ENCODE measurements around the gene MAN2A1. TPM values are rescaled to one million over a fixed set of nuclear protein-coding genes. Genes with fewer than 3 reads are reported as not detected.

MAN2A1 gene
- total RNA-seq, 1 donor from 2014 or later: 83.6 TPM

DNA sequence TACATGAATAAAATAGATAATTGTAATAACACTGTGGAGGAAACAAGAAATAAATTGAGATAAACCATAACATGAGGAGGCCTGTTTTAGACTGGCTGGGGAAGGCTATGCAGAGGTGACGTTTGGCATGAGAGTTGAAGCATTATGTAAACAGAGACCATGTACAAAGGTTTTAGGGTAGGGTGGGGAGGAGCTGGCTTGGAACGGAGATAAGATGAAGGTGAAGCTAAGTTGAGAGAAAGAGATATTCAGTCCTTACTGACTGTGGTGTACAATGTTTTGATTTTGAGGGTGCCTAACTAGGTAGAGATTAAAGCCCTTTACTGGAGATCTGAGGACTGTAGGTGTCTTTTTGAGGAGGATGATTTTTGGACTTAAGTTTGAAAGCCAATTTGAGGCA, 17.8 kb downstream of the MAN2A1 start:
- DNase-seq (ENCODE audit: low spot score): no peak
- Mint-ChIP-seq H3K36me3 (ENCODE audit: low read depth, unreplicated experiment) (no peaks in the 10 kb centered on the region), H3K27me3 (ENCODE audit: unreplicated experiment) (peaks cover 1% of the 10 kb centered on the region), H3K4me3 (ENCODE audit: unreplicated experiment) (no peak overlapping the region), H3K9me3 (ENCODE audit: unreplicated experiment) (no peaks in the 10 kb centered on the region), H3K27ac (ENCODE audit: unreplicated experiment) (no peak overlapping the region), H3K4me1 (ENCODE audit: unreplicated experiment) (peaks cover 15% of the 10 kb centered on the region)
- TF ChIP-seq, protein P1, sequence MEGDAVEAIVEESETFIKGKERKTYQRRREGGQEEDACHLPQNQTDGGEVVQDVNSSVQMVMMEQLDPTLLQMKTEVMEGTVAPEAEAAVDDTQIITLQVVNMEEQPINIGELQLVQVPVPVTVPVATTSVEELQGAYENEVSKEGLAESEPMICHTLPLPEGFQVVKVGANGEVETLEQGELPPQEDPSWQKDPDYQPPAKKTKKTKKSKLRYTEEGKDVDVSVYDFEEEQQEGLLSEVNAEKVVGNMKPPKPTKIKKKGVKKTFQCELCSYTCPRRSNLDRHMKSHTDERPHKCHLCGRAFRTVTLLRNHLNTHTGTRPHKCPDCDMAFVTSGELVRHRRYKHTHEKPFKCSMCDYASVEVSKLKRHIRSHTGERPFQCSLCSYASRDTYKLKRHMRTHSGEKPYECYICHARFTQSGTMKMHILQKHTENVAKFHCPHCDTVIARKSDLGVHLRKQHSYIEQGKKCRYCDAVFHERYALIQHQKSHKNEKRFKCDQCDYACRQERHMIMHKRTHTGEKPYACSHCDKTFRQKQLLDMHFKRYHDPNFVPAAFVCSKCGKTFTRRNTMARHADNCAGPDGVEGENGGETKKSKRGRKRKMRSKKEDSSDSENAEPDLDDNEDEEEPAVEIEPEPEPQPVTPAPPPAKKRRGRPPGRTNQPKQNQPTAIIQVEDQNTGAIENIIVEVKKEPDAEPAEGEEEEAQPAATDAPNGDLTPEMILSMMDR (IDR thresholded peaks at IDR 0.05; ENCODE audit: unreplicated experiment): no peak

DNA sequence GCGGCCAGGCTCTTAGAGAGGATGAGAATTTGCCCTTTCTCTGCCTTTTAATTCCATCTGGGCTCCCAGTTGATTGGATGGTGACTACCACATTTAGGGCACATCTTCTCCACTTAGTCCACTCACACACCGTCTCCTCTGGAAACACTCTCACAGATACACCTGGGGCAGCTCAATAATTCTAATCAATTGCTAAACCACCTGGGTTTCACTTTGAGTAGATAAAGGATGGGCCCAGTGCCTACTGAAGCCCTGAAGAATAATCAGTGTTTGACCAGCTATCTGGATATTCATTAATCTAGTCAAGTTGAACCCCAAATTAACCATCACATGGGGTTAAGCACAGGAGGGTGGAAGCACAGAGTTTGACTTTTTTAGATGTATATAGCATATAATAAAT, 19.1 kb downstream of the MAN2A1 start:
- H3K27me3 Mint-ChIP-seq (ENCODE audit: unreplicated experiment): peaks cover 1% of the 10 kb centered on the region
- H3K9me3 Mint-ChIP-seq (ENCODE audit: unreplicated experiment): no peaks in the 10 kb centered on the region
- H3K36me3 Mint-ChIP-seq (ENCODE audit: low read depth, unreplicated experiment): no peaks in the 10 kb centered on the region
- TF ChIP-seq, protein P1 (IDR thresholded peaks at IDR 0.05; ENCODE audit: unreplicated experiment): no peak
- peaks cover 15% of the 10 kb centered on the region for H3K4me1 Mint-ChIP-seq (ENCODE audit: unreplicated experiment)
- no peak overlapping the region for H3K4me3 Mint-ChIP-seq (ENCODE audit: unreplicated experiment)
- H3K27ac Mint-ChIP-seq (ENCODE audit: unreplicated experiment): no peak overlapping the region
- DNase-seq (ENCODE audit: low spot score): no peak

DNA sequence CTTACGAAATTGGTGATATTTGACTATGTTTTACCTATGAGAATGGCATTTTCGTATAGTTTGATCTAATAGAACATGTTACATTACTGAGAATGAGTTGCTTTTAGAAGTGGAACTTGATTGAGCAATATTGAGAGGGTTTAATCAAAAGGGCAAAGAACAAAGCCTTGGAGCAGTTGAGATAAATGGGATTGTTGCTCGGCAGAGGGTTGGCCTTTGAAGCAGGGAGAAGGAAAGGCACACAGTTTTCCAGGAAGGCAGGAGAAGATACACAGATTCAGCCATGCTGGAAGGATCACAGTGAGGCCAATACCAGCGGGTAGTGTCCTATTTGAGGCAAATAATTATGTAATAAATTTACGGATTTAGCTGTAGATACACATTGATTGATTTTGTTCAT, 19.5 kb downstream of the MAN2A1 start:
- Mint-ChIP-seq H3K4me3 (ENCODE audit: unreplicated experiment) (no peak overlapping the region), H3K27me3 (ENCODE audit: unreplicated experiment) (peaks cover 1% of the 10 kb centered on the region), H3K4me1 (ENCODE audit: unreplicated experiment) (peaks cover 15% of the 10 kb centered on the region), H3K27ac (ENCODE audit: unreplicated experiment) (no peak overlapping the region), H3K36me3 (ENCODE audit: low read depth, unreplicated experiment) (no peaks in the 10 kb centered on the region), H3K9me3 (ENCODE audit: unreplicated experiment) (no peaks in the 10 kb centered on the region)
- no peak for DNase-seq (ENCODE audit: low spot score)
- TF ChIP-seq, protein P1 (IDR thresholded peaks at IDR 0.05; ENCODE audit: unreplicated experiment): no peak

DNA sequence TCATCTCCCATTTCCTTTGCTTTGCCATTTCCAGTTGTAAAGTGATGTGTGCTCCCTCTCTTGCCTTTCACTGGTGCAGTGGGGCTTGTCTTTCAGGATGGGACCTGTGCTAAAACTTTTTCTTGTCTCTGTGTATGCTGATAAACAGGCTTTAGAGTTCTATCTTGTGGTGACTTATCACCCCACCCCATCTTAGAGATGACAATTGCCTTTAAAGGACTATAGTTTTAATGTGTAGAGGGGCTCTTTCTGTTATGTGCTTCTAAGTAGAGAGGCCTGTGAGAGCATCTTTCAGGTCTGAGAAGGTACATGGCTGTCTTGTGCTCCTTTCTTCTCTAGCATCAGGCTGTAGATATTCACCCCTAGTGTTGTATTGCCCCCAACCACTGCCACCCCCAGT, 21.9 kb downstream of the MAN2A1 start:
- TF ChIP-seq, protein P1 (IDR thresholded peaks at IDR 0.05; ENCODE audit: unreplicated experiment): no peak
- Mint-ChIP-seq H3K27ac (ENCODE audit: unreplicated experiment) (no peak overlapping the region), H3K9me3 (ENCODE audit: unreplicated experiment) (no peaks in the 10 kb centered on the region), H3K4me1 (ENCODE audit: unreplicated experiment) (peaks cover 11% of the 10 kb centered on the region), H3K36me3 (ENCODE audit: low read depth, unreplicated experiment) (no peaks in the 10 kb centered on the region), H3K27me3 (ENCODE audit: unreplicated experiment) (peaks cover 1% of the 10 kb centered on the region), H3K4me3 (ENCODE audit: unreplicated experiment) (no peak overlapping the region)
- DNase-seq (ENCODE audit: low spot score): no peak

DNA sequence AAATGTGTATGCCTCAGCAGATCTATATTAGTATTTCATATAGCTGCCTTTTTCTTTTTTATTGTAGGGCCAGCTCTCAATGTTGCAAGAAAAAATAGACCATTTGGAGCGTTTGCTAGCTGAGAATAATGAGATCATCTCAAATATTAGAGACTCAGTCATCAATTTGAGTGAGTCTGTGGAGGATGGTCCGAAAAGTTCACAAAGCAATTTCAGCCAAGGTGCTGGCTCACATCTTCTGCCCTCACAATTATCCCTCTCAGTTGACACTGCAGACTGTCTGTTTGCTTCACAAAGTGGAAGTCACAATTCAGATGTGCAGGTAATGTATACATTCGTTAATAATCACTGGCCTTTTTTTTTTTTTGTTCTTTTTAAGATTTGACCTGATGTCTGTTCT, 23.7 kb downstream of the MAN2A1 start:
- Mint-ChIP-seq H3K9me3 (ENCODE audit: unreplicated experiment) (no peaks in the 10 kb centered on the region), H3K27me3 (ENCODE audit: unreplicated experiment) (no peaks in the 10 kb centered on the region), H3K4me1 (ENCODE audit: unreplicated experiment) (peaks cover 11% of the 10 kb centered on the region), H3K36me3 (ENCODE audit: low read depth, unreplicated experiment) (no peaks in the 10 kb centered on the region), H3K27ac (ENCODE audit: unreplicated experiment) (no peak overlapping the region), H3K4me3 (ENCODE audit: unreplicated experiment) (no peak overlapping the region)
- TF ChIP-seq, protein P1 (IDR thresholded peaks at IDR 0.05; ENCODE audit: unreplicated experiment): no peak
- no peak for DNase-seq (ENCODE audit: low spot score)
